AG04450 (cell line): ENCODE measurements around the gene HDAC5. TPM values are rescaled to one million over a fixed set of nuclear protein-coding genes. Genes with fewer than 3 reads are reported as not detected.
"Not testable (repeated sequence)": the region's sequence is repeated elsewhere in the genome, so short reads cannot be mapped to it uniquely, and the experiment has no call there.

ENCODE experiments used
- CTCF ChIA-PET: fragments of 300-600, 350-600 bp; formaldehyde crosslinking; extraction: SDS; loops from one replicate; lab custom pipeline; 2022; ENCODE audit warnings: antibody characterized with exemption, inconsistent platforms; lab: Charles Lee
- POLR2A ChIA-PET: fragments of 350-600 bp; formaldehyde crosslinking; extraction: SDS; loops from one replicate; lab custom pipeline; 2021; ENCODE audit warnings: antibody characterized with exemption, inconsistent platforms; lab: Yijun Ruan, JAX
- DNase-seq: peaks from one replicate; pipeline ENCODE4 v3.0.0-alpha.2; 2011; ENCODE audit warnings: low read depth, low spot score
- H3K27ac ChIP-seq: one replicate; pipeline ENCODE4 v1.5.1; 2012; ENCODE audit warnings: low read depth, low read length, control low read depth
- H3K27me3 ChIP-seq: one replicate; pipeline ENCODE4 v1.6.0; 2012; ENCODE audit warnings: low read length; ENCODE audit not compliant: control insufficient read depth, insufficient read depth
- H3K4me3 ChIP-seq: 2 replicates; pipeline ENCODE4 v1.5.1; 2011; ENCODE audit warnings: mild to moderate bottlenecking, low read depth, low read length, control low read depth
- H3K9me3 ChIP-seq: 2 replicates; pipeline ENCODE4 v1.5.1; 2012; ENCODE audit warnings: low read length; ENCODE audit not compliant: control insufficient read depth, insufficient read depth
- CTCF ChIP-seq: IDR thresholded peaks from 2 replicates; pipeline ENCODE4 v1.5.1; 2011; ENCODE audit warnings: low read depth, low read length, control low read depth, inconsistent platforms
- polyA plus RNA-seq: library from polyadenylated mRNA; depleted of rRNA; stranded (reverse); fragments of >200 nt; gene quantifications from 2 replicates; pipeline ENCODE4 v1.2.3, GENCODE V29; 2011

Gene HDAC5
- polyA plus RNA-seq, 1 experiment, result 21.3 TPM

DNA sequence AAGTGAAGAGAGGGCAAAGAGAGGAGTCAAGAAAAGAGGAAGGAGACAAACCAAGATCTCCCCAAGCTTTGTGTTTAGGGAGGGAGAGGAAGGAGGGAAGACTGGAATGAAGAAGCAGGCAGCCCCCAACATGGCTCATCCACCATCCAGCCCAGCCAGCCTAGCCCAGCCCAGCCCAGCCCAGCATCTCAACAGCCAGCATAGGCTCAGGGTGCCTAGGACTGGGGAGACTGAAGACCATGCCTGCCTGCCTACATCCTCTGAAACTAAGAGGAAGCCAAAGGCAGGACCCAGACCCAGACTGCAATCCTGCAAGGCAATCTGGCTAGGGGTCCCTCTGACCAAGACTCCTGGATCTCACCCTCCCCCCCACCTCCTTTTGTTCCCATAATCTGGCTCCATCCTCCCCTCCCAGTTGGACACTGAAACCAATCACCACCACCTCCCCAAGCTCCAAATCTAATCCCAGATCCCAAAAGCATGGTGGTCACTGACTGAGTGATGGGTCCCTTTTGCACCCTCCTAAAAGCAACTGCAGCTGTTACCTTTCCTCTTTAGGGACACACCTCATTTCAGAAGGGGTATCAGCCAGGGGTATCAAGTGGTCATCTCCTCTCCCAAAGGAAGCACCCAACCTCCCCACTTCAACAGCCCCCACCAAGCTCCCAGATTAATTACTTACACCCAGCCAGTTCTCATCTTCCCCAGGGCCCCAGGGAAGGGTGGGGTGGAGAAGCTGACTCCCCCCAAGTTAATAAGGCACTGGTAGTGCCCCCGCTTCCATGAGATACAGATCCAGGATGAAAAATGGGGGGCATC, 1.2 kb downstream of the HDAC5 start:
- no peak for DNase-seq
- Histone ChIP-seq H3K27me3 (no peaks in the 10 kb centered on the region), H3K4me3 (peak overlapping the region; percentile 82), H3K27ac (no peak overlapping the region), H3K9me3 (no peaks in the 10 kb centered on the region; the same call in 1 of the 2 replicates)
- CTCF ChIA-PET, result interaction anchor here (1.3 to 1.5 kb wide), 2 partner anchors 9 to 46 kb away, joined by 3 to 8 read pairs; no protein-coding TSS in a partner anchor
- TF ChIP-seq CTCF, result no peak
- POLR2A ChIA-PET, result interaction anchor here (0.7 kb wide), 1 partner anchor 16 kb away, joined by 3 read pairs; no protein-coding TSS in a partner anchor

GRCh38 chr17:44120851-44121605, 2.4 kb downstream of the HDAC5 start:
- CTCF ChIA-PET, result interaction anchor here (1.5 kb wide), 1 partner anchor 7 kb away, joined by 3 read pairs; no protein-coding TSS in a partner anchor
- Histone ChIP-seq H3K4me3 (no peak overlapping the region), H3K27ac (no peak overlapping the region), H3K27me3 (no peaks in the 10 kb centered on the region), H3K9me3 (no peaks in the 10 kb centered on the region; the same call in 1 of the 2 replicates)
- no peak for DNase-seq
- TF ChIP-seq CTCF, result no peak
- POLR2A ChIA-PET, result interaction anchor here (0.7 kb wide), 2 partner anchors 8 to 17 kb away, joined by 3 to 5 read pairs; no protein-coding TSS in a partner anchor

GRCh38 chr17:44120281-44120680, 3.2 kb downstream of the HDAC5 start:
- CTCF ChIA-PET, result interaction anchor here (0.6 kb wide), 1 partner anchor 176 kb away, joined by 3 read pairs; no protein-coding TSS in a partner anchor
- H3K9me3 ChIP-seq, POLR2A ChIA-PET, H3K27ac ChIP-seq, DNase-seq, H3K4me3 ChIP-seq, H3K27me3 ChIP-seq: not testable (repeated sequence)

GRCh38 chr17:44119798-44120197, 3.6 kb downstream of the HDAC5 start:
- Histone ChIP-seq H3K9me3 (no peaks in the 10 kb centered on the region; the same call in 1 of the 2 replicates), H3K4me3 (no peak overlapping the region), H3K27ac (no peak overlapping the region), H3K27me3 (no peaks in the 10 kb centered on the region)
- TF ChIP-seq CTCF, result no peak
- POLR2A ChIA-PET, result interaction anchor here (0.8 kb wide), 1 partner anchor 11 kb away, joined by 3 read pairs; no protein-coding TSS in a partner anchor
- CTCF ChIA-PET, result interaction anchor here (0.6 kb wide), 1 partner anchor 176 kb away, joined by 3 read pairs; no protein-coding TSS in a partner anchor
- no peak for DNase-seq

DNA sequence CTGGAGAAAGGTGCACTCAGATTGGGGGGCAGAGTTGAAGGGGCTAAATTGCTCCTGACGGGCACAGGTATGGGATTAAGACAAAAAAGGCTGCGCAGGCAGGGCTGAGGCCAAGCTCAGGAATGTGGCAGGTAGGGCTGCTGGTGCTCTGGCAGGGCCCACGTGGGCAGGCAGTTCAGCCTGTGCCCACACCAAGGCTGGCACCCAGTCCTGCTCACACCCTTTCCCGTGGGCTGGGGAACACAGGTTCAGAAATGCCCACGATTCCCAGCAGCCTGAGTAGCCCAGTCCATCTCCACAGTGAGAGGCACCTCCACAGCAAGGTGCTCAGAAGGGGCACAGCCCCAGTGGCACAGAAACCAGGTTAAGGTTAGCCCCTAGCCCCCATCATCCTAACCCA, 4.4 kb downstream of the HDAC5 start:
- H3K9me3 ChIP-seq, result no peaks in the 10 kb centered on the region; the same call in 1 of the 2 replicates
- no peaks in the 10 kb centered on the region for H3K27me3 ChIP-seq
- no peak for TF ChIP-seq CTCF
- DNase-seq, result no peak
- H3K27ac ChIP-seq, result no peak overlapping the region
- no peak overlapping the region for H3K4me3 ChIP-seq
- ChIA-PET POLR2A (interaction anchor here (0.8 kb wide), 1 partner anchor 10 kb away, joined by 3 read pairs; no protein-coding TSS in a partner anchor), CTCF (interaction anchor here (0.5 kb wide), 1 partner anchor 22 kb away, joined by 3 read pairs; no protein-coding TSS in a partner anchor)
